GM12891 (cell line): Measurements from ENCODE around the gene IL1B.

Experiments used
- POLR2A ChIP-seq: IDR thresholded peaks from 2 replicates; pipeline ENCODE4 v1.6.1; 2011; ENCODE audit warnings: low read depth, low read length, control low read depth
- POLR2AphosphoS5 ChIP-seq: IDR thresholded peaks from 2 replicates; pipeline ENCODE4 v1.6.1; 2011; ENCODE audit warnings: low read depth, low read length, control low read depth
- SPI1 ChIP-seq: IDR thresholded peaks from 2 replicates; pipeline ENCODE4 v1.6.1; 2011; ENCODE audit warnings: low read depth, low read length, control low read depth
- TAF1 ChIP-seq: IDR thresholded peaks from 2 replicates; pipeline ENCODE4 v1.6.1; 2011; ENCODE audit warnings: low read depth, low read length, control low read depth

- TF ChIP-seq POLR2A = no peak
- TF ChIP-seq POLR2AphosphoS5 = no peak
- no peak for TF ChIP-seq TAF1
- no peak for TF ChIP-seq SPI1
Observed at GRCh38 chr2:112864072-112864471, 27.5 kb upstream of the IL1B start.
